Sigmoid colon (tissue), 7 donors: ENCODE measurements around the gene PDIA6. TPM values are rescaled to one million over a fixed set of nuclear protein-coding genes. Genes with fewer than 3 reads are reported as not detected.
"Not testable (repeated sequence)": the region's sequence is repeated elsewhere in the genome, so short reads cannot be mapped to it uniquely, and the experiment has no call there.

Source experiments
- DNase-seq: peaks from one replicate; pipeline ENCODE4 v3.0.0-alpha.2; 2019
- H3K27ac ChIP-seq, 4 donors: fragments of 200-600 bp; sonication (generic); one replicate each; pipeline ENCODE4 v1.5.1; 2016 to 2019; ENCODE audit warnings: mild to moderate bottlenecking in 1 of 4
- H3K27me3 ChIP-seq, 3 donors: fragments of 200-600 bp; sonication (generic); one replicate each; pipeline ENCODE4 v1.5.1; 2019; ENCODE audit warnings: mild to moderate bottlenecking in 1 of 3
- H3K36me3 ChIP-seq, 4 donors: fragments of 200-600 bp; sonication (generic); one replicate each; pipeline ENCODE4 v1.5.1; 2016 to 2019
- H3K4me1 ChIP-seq, 4 donors: fragments of 200-600 bp; sonication (generic); one replicate each; pipeline ENCODE4 v1.5.1; 2017 to 2019
- H3K4me3 ChIP-seq, 4 donors: fragments of 200-600 bp; sonication (generic); one replicate each; pipeline ENCODE4 v1.5.1; 2017 to 2019; ENCODE audit warnings: mild to moderate bottlenecking in 2 of 4, moderate library complexity in 1 of 4
- H3K9me3 ChIP-seq, 4 donors: fragments of 200-600 bp in 3 of 4; sonication (generic) in 3 of 4; one replicate each; pipeline versions ENCODE4 v1.5.1 to v1.6.1; 2013 to 2019
- EP300 ChIP-seq, 4 donors: sonication (generic); formaldehyde crosslinking; IDR thresholded peaks; one replicate each; pipeline ENCODE4 v1.6.1; 2017; ENCODE audit warnings: antibody characterized with exemption in 4 of 4
- POLR2A ChIP-seq, 2 donors: fragments of 450-650 bp; IDR thresholded peaks; one replicate each; pipeline ENCODE4 v1.6.1; 2016; ENCODE audit warnings: antibody characterized with exemption in 2 of 2, mild to moderate bottlenecking in 2 of 2, moderate library complexity in 2 of 2
- POLR2AphosphoS5 ChIP-seq, 4 donors: sonication (generic); formaldehyde crosslinking; IDR thresholded peaks; one replicate each; pipeline ENCODE4 v1.6.1; 2017; ENCODE audit warnings: antibody characterized with exemption in 4 of 4
- WGBS, 2 donors: extraction: QIAGEN DNeasy Blood & Tissue Kit; methylation state at CpG; one replicate each; pipeline ENCODE4 v1.1.7; 2013; 5-methylcytosine and 5-hydroxymethylcytosine counted together
- intact Hi-C: fragments of 100-400 bp; cut with DNase I; formaldehyde crosslinking; loops from one replicate; pipeline ENCODE4 v1.15.1; 2023
- polyA plus RNA-seq, 3 donors: library from polyadenylated mRNA; stranded (reverse); fragments of 200-250 nt; gene quantifications; one replicate each; pipeline ENCODE4 v1.2.3, GENCODE V29; 2013
- total RNA-seq, 4 donors: library from RNA; depleted of rRNA; stranded (reverse); fragments of >200 nt; gene quantifications; one replicate each; pipeline ENCODE4 v1.1.0, GENCODE V29; 2016
- TF ChIP-seq, protein P1 (sequence below), 4 experiments: fragments of 450-650 bp in 3 of 4; fragments of 200-600 bp in 1 of 4; IDR thresholded peaks; one replicate each; pipeline ENCODE4 v1.5.1; 2016 to 2019; ENCODE audit warnings: antibody characterized with exemption in 4 of 4, mild to moderate bottlenecking in 3 of 4, moderate library complexity in 2 of 4
- donor health status: healthy with polysubstance abuse.
- donor health status: Bipolar disorder and iron deficiency.
- donor health status: healthy.

The PDIA6 gene
- total and polyA plus RNA-seq, 7 donors, result 31.8 to 211 (median 80.6) TPM

DNA sequence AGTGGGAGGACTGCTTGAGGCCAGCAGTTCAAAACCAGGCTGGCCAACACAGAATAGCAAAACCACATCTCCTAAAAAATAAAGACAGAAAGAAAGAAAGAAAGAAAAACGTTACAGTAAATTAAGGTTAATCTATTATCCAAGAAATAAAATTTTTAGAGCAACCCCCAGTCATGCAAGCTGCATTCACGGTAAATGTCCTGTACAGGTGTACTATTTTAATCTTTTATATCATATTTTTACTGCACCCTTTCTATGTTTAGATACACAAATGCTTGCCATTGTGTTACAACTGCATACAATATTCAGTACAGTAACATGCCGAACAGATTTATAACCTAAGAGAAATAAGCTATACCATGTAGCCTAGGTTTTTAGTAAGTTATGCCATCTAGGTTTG lies 6.0 kb downstream of the PDIA6 start:
- Histone ChIP-seq H3K4me3 (no peak overlapping the region), H3K27me3 (no peaks in the 10 kb centered on the region), H3K36me3 (peaks cover 0 to 7% (median 0%) of the 10 kb centered on the region in 4 donors), H3K9me3 (no peaks in the 10 kb centered on the region), H3K4me1 (peaks cover 0 to 57% (median 29%) of the 10 kb centered on the region in 4 donors), H3K27ac (no peak overlapping the region)
- WGBS, 2 donors, result 53 to 66% methylated on average over 3 of the region's 3 CpGs
- TF ChIP-seq POLR2AphosphoS5 (IDR thresholded peaks at IDR 0.05) (no peak), POLR2A (IDR thresholded peaks at IDR 0.05) (no peak)
- intact Hi-C loops, result no loop called here
- DNase-seq, result no peak

DNA sequence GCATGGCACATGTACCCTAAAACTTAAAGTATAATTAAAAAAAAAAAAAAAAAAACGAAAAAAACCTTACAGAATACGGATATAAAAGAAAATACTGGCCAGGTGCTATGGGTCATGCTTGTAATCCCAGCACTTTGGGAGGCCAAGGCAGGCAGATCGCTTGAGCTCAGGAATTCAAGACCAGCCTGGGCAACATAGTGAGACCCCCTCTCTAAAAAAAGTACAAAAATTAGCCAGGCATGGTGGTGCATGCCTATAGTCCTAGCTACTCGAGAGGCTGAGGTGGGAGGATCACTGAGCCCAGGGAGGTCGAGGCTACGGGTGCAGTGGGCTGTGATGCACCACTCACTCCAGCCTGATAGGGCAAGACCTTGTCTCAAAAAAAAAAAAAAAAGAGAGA lies 6.6 kb downstream of the PDIA6 start:
- H3K27ac ChIP-seq, result not testable (repeated sequence)
- WGBS, 2 donors, result 90 to 95% methylated on average over 6 of the region's 6 CpGs
- peaks cover 0 to 51% (median 23%) of the 10 kb centered on the region in 4 donors for H3K4me1 ChIP-seq

DNA sequence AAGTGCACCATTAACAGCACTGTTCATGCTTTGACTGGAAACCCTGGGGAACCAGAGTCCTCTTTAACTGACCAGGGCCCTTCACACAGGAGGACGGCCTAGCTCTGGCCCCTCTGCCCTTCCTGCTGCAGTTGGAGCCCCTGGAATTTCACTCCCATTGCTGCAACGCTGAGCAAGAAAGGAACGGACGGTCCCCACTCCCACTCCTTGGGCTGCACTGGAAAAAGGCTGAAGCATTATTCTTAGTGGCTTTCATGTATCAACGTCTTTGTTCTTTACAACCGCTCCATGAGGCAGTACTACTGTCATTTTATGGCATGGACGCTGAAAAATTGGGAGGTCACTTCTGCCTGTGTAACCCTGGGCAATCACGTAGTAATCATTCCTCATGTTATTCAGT lies 9.9 kb downstream of the PDIA6 start:
- Histone ChIP-seq H3K4me1 (peaks cover 0 to 25% (median 2%) of the 10 kb centered on the region in 4 donors), H3K27me3 (no peaks in the 10 kb centered on the region), H3K9me3 (no peaks in the 10 kb centered on the region), H3K4me3 (no peak overlapping the region), H3K27ac (no peak overlapping the region), H3K36me3 (peaks cover 0 to 23% (median 0%) of the 10 kb centered on the region in 4 donors)
- no peak for DNase-seq
- no peak for TF ChIP-seq POLR2AphosphoS5 (IDR thresholded peaks at IDR 0.05)
- TF ChIP-seq POLR2A (IDR thresholded peaks at IDR 0.05), result no peak
- TF ChIP-seq, protein P1, sequence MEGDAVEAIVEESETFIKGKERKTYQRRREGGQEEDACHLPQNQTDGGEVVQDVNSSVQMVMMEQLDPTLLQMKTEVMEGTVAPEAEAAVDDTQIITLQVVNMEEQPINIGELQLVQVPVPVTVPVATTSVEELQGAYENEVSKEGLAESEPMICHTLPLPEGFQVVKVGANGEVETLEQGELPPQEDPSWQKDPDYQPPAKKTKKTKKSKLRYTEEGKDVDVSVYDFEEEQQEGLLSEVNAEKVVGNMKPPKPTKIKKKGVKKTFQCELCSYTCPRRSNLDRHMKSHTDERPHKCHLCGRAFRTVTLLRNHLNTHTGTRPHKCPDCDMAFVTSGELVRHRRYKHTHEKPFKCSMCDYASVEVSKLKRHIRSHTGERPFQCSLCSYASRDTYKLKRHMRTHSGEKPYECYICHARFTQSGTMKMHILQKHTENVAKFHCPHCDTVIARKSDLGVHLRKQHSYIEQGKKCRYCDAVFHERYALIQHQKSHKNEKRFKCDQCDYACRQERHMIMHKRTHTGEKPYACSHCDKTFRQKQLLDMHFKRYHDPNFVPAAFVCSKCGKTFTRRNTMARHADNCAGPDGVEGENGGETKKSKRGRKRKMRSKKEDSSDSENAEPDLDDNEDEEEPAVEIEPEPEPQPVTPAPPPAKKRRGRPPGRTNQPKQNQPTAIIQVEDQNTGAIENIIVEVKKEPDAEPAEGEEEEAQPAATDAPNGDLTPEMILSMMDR (IDR thresholded peaks at IDR 0.05), result no peak
- no peak for TF ChIP-seq EP300 (IDR thresholded peaks at IDR 0.05)
- intact Hi-C loops, result no loop called here
- 86 to 87% methylated on average over 8 of the region's 8 CpGs for WGBS, 2 donors

More for the DNA sequence above, 6.6 kb downstream of the PDIA6 start:
- H3K27me3 ChIP-seq, H3K4me3 ChIP-seq, H3K9me3 ChIP-seq, DNase-seq, intact Hi-C loops: not testable (repeated sequence)
- peaks cover 0 to 12% (median 0%) of the 10 kb centered on the region in 4 donors for H3K36me3 ChIP-seq

DNA sequence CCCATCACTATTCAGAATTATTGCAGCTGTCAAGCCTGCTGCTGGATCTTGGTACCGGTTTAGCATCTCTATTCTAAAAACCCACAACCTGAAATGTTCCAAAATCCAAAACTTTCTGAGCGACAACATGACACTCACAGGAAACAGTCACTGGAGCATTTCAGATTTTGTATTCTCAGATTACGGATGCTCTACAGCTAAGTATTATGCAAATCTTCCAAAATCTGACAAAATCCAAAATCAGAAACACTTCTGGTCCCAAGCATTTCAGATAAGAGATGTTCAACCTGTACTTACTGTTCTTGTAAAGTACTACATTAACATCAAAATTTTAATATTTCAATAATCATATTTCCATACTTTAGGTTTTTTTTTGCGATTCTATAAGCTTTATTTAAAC lies 12.4 kb downstream of the PDIA6 start:
- no peaks in the 10 kb centered on the region for H3K27me3 ChIP-seq
- no peak overlapping the region for H3K27ac ChIP-seq
- no peak overlapping the region for H3K4me3 ChIP-seq
- TF ChIP-seq EP300 (IDR thresholded peaks at IDR 0.05) (no peak), POLR2AphosphoS5 (IDR thresholded peaks at IDR 0.05) (no peak), POLR2A (IDR thresholded peaks at IDR 0.05) (no peak)
- TF ChIP-seq, protein P1 (IDR thresholded peaks at IDR 0.05), result no peak
- peaks cover 0 to 13% (median 2%) of the 10 kb centered on the region in 4 donors for H3K4me1 ChIP-seq
- intact Hi-C loops, result no loop called here
- WGBS, 2 donors, result 95 to 96% methylated on average over 4 of the region's 4 CpGs
- DNase-seq, result no peak
- H3K9me3 ChIP-seq, result no peaks in the 10 kb centered on the region
- H3K36me3 ChIP-seq, result peaks cover 4 to 45% (median 8%) of the 10 kb centered on the region in 4 donors

DNA sequence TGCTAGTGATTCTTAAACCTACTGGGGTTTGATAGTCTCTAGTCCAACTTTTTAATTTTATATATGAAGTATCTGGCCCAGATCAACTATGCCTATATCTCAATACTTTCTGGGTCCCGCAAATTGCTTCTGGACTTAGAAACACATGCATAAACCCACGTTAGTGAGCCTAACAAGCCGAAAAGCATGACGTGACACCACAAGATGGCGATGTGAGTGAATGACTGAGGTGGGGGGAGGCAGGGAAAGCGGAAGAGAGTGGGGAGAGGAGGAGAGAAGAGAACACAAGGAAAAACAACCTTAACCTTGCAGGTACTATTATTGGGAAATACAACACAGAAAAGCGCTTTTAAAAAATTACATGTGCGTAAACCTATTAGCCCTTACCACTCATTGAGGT lies 13.8 kb downstream of the PDIA6 start:
- Histone ChIP-seq H3K27me3 (no peaks in the 10 kb centered on the region), H3K36me3 (peaks cover 9 to 56% (median 10%) of the 10 kb centered on the region in 4 donors), H3K27ac (no peak overlapping the region), H3K4me1 (peaks cover 0 to 13% (median 2%) of the 10 kb centered on the region in 4 donors), H3K9me3 (no peaks in the 10 kb centered on the region), H3K4me3 (no peak overlapping the region)
- WGBS, 2 donors, result 85 to 89% methylated on average over 8 of the region's 8 CpGs
- TF ChIP-seq, protein P1 (IDR thresholded peaks at IDR 0.05), result no peak
- TF ChIP-seq POLR2A (IDR thresholded peaks at IDR 0.05), result no peak
- TF ChIP-seq POLR2AphosphoS5 (IDR thresholded peaks at IDR 0.05), result no peak
- no peak for TF ChIP-seq EP300 (IDR thresholded peaks at IDR 0.05)
- intact Hi-C loops, result no loop called here
- no peak for DNase-seq

DNA sequence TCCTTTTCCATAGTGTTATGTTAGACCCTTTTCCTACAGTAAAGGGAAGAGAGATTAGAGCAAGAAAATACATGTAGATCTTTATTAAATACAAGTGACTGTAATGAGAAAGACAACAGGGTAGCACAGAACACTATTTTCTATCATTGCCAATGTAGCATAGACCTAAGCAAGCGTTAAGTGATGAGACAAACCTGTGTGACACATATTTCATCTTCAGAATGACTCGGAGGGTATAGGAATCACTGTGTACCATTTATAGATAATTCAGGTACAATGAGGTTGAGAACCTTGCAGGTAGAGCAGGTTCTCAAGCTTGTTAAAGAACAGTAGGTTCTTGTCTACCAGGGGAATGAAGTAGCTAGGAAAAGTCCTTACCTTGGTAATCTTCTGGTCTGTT lies 15.9 kb downstream of the PDIA6 start:
- intact Hi-C loops, result no loop called here
- no peak overlapping the region for H3K4me3 ChIP-seq

More for the DNA sequence above, 15.9 kb downstream of the PDIA6 start:
- DNase-seq, result no peak
- 90 to 92% methylated on average over 2 of the region's 2 CpGs for WGBS, 2 donors
- TF ChIP-seq POLR2A (IDR thresholded peaks at IDR 0.05) (no peak), POLR2AphosphoS5 (IDR thresholded peaks at IDR 0.05) (no peak), EP300 (IDR thresholded peaks at IDR 0.05) (no peak)
- TF ChIP-seq, protein P1 (IDR thresholded peaks at IDR 0.05), result no peak
- Histone ChIP-seq H3K36me3 (peaks cover 20 to 72% (median 20%) of the 10 kb centered on the region in 4 donors), H3K27me3 (no peaks in the 10 kb centered on the region), H3K9me3 (no peaks in the 10 kb centered on the region), H3K27ac (no peak overlapping the region), H3K4me1 (peaks cover 0 to 5% (median 2%) of the 10 kb centered on the region in 4 donors)
